GM12878 (cell line): ENCODE data around the gene ADAT3. TPM values are rescaled to one million over a fixed set of nuclear protein-coding genes. Genes with fewer than 3 reads are reported as not detected.

Experiments
- ATAC-seq: fragments of 200-7000 bp; cut with Tn5 transposase; 3 replicates; pipeline ENCODE4 v1.9.1; 2020; ENCODE audit warnings: mild to moderate bottlenecking, moderate library complexity
- BruUV-seq: library from RNA; stranded (reverse); fragments of 400-500 nt; replicated peaks from 2 replicates; lab custom pipeline; 2021; lab: Mats Ljungman, UMichigan
- CTCF ChIA-PET: fragments of 300-600 bp; sonication (Branson Sonifier 250); formaldehyde crosslinking; extraction: SDS; loops from one replicate; lab custom pipeline; 2021; ENCODE audit warnings: inconsistent platforms; lab: Yijun Ruan, JAX
- POLR2A ChIA-PET: fragments of 350-600 bp; formaldehyde crosslinking; extraction: SDS; loops from one replicate; lab custom pipeline; 2021; ENCODE audit warnings: inconsistent platforms; lab: Charles Lee
- RAD21 ChIA-PET: fragments of 300-600 bp; sonication (Branson Sonifier 250); formaldehyde crosslinking; loops from one replicate; lab custom pipeline; 2023; ENCODE audit warnings: antibody characterized with exemption; ENCODE audit not compliant: unreplicated experiment; lab: Charles Lee
- SMC1A ChIA-PET: fragments of 300-600 bp; sonication (Branson Sonifier 250); formaldehyde crosslinking; loops from one replicate; lab custom pipeline; 2023; ENCODE audit not compliant: unreplicated experiment, uncharacterized antibody; lab: Charles Lee
- DNase-seq: peaks from one replicate; pipeline ENCODE4 v3.0.0-alpha.2; 2011; ENCODE audit warnings: low read depth, low spot score
- FAIRE-seq: peaks from 3 replicates; lab custom pipeline; 2011; peaks lifted over from hg19 to GRCh38; lab: Jason Lieb, UNC
- H2AFZ ChIP-seq: 2 replicates; pipeline ENCODE4 v1.6.0; 2011; ENCODE audit warnings: low read depth, low read length, control low read depth; ENCODE audit not compliant: control insufficient read depth
- H3K27ac ChIP-seq: 2 replicates; pipeline ENCODE4 v1.5.1; 2011; ENCODE audit warnings: control low read depth; ENCODE audit not compliant: control insufficient read depth, insufficient read depth
- H3K27me3 ChIP-seq, 2 experiments: replicated peaks in 1 of 2; 2 replicates each; pipeline versions ENCODE4 v1.6.0 to v1.6.1; 2011; ENCODE audit warnings: low read length in 1 of 2; ENCODE audit not compliant: control insufficient read depth in 2 of 2, insufficient read depth in 2 of 2
- H3K36me3 ChIP-seq, 2 experiments: 2 replicates each; pipeline ENCODE4 v1.5.1; 2011; ENCODE audit warnings: low read length in 1 of 2; ENCODE audit not compliant: control insufficient read depth in 2 of 2, insufficient read depth in 2 of 2
- H3K4me1 ChIP-seq: 2 replicates; pipeline ENCODE4 v1.6.1; 2011; ENCODE audit warnings: mild to moderate bottlenecking, low read length, moderate library complexity, mixed read lengths; ENCODE audit not compliant: control insufficient read depth, insufficient read depth
- H3K4me2 ChIP-seq: 2 replicates; pipeline ENCODE4 v1.6.0; 2011; ENCODE audit warnings: control low read depth; ENCODE audit not compliant: control insufficient read depth, insufficient read depth
- H3K4me3 ChIP-seq: fragments of 200-600 bp; sonication (generic); 2 replicates; pipeline ENCODE4 v1.5.1; 2016
- H3K79me2 ChIP-seq: 2 replicates; pipeline ENCODE4 v1.6.0; 2011; ENCODE audit warnings: low read length; ENCODE audit not compliant: control insufficient read depth, insufficient read depth
- H3K9ac ChIP-seq: 2 replicates; pipeline ENCODE4 v1.8.0; 2011; ENCODE audit warnings: low read length, control low read depth, mixed read lengths; ENCODE audit not compliant: control insufficient read depth, insufficient read depth
- H3K9me3 ChIP-seq: replicated peaks from 3 replicates; pipeline ENCODE4 v1.5.1; 2011; ENCODE audit warnings: mild to moderate bottlenecking, low read length; ENCODE audit not compliant: control insufficient read depth, insufficient read depth
- H4K20me1 ChIP-seq: 2 replicates; pipeline ENCODE4 v1.6.0; 2011; ENCODE audit not compliant: control insufficient read depth, insufficient read depth
- EED ChIP-seq: sonication (generic); IDR thresholded peaks from 2 replicates; pipeline ENCODE4 v1.6.1; 2016; ENCODE audit warnings: antibody characterized with exemption, low read depth
- FOS ChIP-seq: IDR thresholded peaks from 3 replicates; pipeline ENCODE4 v1.6.1; 2011; ENCODE audit warnings: borderline replicate concordance; ENCODE audit not compliant: insufficient read length; ENCODE audit errors: extremely low read depth
- GABPA ChIP-seq: IDR thresholded peaks from 2 replicates; pipeline ENCODE4 v1.6.1; 2014; ENCODE audit warnings: antibody characterized with exemption, low read depth, mild to moderate bottlenecking, inconsistent platforms
- IKZF1 ChIP-seq: fragments of 450-650 bp; conservative IDR thresholded peaks from 2 replicates; pipeline ENCODE4 v1.6.1; 2017; ENCODE audit warnings: antibody characterized with exemption, mild to moderate bottlenecking
- NR2F1 ChIP-seq: fragments of 450-650 bp; conservative IDR thresholded peaks from 2 replicates; pipeline ENCODE4 v1.6.1; 2017; ENCODE audit warnings: mild to moderate bottlenecking
- POLR2A ChIP-seq: IDR thresholded peaks from 2 replicates; pipeline ENCODE4 v1.6.1; 2011; ENCODE audit warnings: low read depth, mild to moderate bottlenecking, low read length
- SIX5 ChIP-seq: IDR thresholded peaks from 2 replicates; pipeline ENCODE4 v1.6.1; 2011; ENCODE audit warnings: mild to moderate bottlenecking, low read depth, low read length, moderate library complexity; ENCODE audit not compliant: severe bottlenecking
- SUPT20H ChIP-seq: IDR thresholded peaks from 2 replicates; pipeline ENCODE4 v1.6.1; 2011; ENCODE audit warnings: low read depth, mild to moderate bottlenecking, low read length, moderate library complexity, borderline replicate concordance; ENCODE audit not compliant: control insufficient read depth
- WGBS: methylation state at CpG from one replicate; pipeline ENCODE4 v1.1.6; 2016; ENCODE audit warnings: low lambda C conversion rate; ENCODE audit not compliant: insufficient replicate concordance, insufficient coverage; ENCODE audit errors: missing lambda C conversion rate; 5-methylcytosine and 5-hydroxymethylcytosine counted together
- in situ Hi-C: fragments of 300-500 bp; cut with MboI; formaldehyde crosslinking; loops from 9 replicates; pipeline ENCODE4 v1.14.3; 2018; ENCODE audit warnings: mixed read lengths
- intact Hi-C: fragments of 100-400 bp; cut with micrococcal nuclease; formaldehyde crosslinking; loops from one replicate; pipeline ENCODE4 v1.14.2; 2022; ENCODE audit not compliant: unreplicated experiment
- polyA plus RNA-seq, 11 experiments: library from polyadenylated mRNA; depleted of rRNA in 4 of 11; unstranded in 6 of 11; stranded (reverse) in 5 of 11; fragments of >200 nt; fragmentation: Nextera tagmentation in 4 of 11; fragmentation: Illumina TruSeq in 1 of 11; extraction: Ambion mirVana in 4 of 11; extraction: Trizol in 1 of 11; gene quantifications; 1 replicate in 1 of 11; 2 replicates in 10 of 11; pipeline versions ENCODE4 v1.2.1 to v1.2.3, GENCODE V29; 2011 to 2016; ENCODE audit warnings: inconsistent platforms in 2 of 11, missing spikeins in 2 of 11, low read depth in 1 of 11
- total RNA-seq, 4 experiments: library from RNA; depleted of rRNA in 3 of 4; stranded (reverse); fragments of >200 nt in 3 of 4; fragmentation: Illumina TruSeq in 1 of 4; extraction: Trizol in 1 of 4; gene quantifications; 2 replicates each; pipeline versions ENCODE4 v1.2.1 to v1.2.3, GENCODE V29; 2013 to 2021
- TF ChIP-seq, protein P1 (sequence below): fragments of 450-650 bp; IDR thresholded peaks from 2 replicates; pipeline ENCODE4 v1.6.1; 2017; ENCODE audit warnings: borderline replicate concordance

ADAT3 gene
- total and polyA plus RNA-seq, 10 of the 15 experiments (the other 5 are each of a cell fraction or from before 2014, with no cell fraction given) = 0.27 to 11.8 (median 7.7) TPM; not detected in 3

DNA sequence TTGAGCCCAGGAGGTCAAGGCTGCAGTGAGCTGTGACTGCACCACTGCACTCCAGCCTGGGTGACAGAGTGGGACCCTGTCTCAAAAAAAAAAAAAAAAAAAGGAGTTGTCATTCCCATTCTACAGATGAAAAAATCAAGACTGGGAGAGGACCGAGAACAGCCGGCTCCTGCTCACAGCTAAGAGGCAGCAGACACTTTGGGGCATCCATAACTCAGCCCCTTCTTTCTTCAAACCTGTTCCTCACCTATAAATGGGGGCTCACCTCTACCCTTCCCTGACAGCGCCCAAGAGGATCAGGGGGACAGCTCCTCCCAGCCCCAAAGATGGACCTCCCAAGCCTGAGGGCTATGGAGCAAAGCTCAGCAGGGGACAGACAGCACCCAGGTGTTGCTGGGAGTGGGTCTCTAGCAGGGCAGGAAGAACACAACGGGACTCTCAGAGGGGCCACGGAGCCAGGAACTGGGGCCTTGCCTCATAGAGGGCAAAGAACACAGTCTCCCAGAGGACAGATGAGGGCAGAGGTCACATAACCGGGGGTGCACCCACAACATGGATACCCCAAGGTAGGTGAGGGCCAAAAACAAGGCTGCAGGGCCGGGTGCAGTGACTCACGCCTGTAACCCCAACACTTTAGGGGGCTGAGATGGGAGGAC, 38.4 kb upstream of the ADAT3 start:
- Histone ChIP-seq H3K27ac (no peak overlapping the region), H3K4me1 (peaks cover 5% of the 10 kb centered on the region; the same call in 1 of the 2 replicates), H3K79me2 (peaks cover 17% of the 10 kb centered on the region), H4K20me1 (no peaks in the 10 kb centered on the region), H2AFZ (no peak overlapping the region), H3K9ac (no peak overlapping the region), H3K36me3 (peaks cover 0 to 5% of the 10 kb centered on the region in 2 experiments; a peak in 3 of 4 replicates), H3K4me2 (no peak overlapping the region), H3K9me3 (no peaks in the 10 kb centered on the region), H3K4me3 (no peak overlapping the region), H3K27me3 (no peaks in the 10 kb centered on the region)
- FAIRE-seq = no peak
- no peak for DNase-seq
- ChIA-PET CTCF (interaction anchor here (0.7 to 1.7 kb wide), 6 partner anchors 8 to 63 kb away, joined by 3 to 4 read pairs (median 3); partner anchors contain the start of gene ABHD17A), RAD21 (interaction anchor here (0.9 kb wide), 1 partner anchor 10 kb away, joined by 4 read pairs; no protein-coding TSS in a partner anchor), POLR2A (interaction anchor here (0.6 kb wide), 2 partner anchors 63 to 79 kb away, joined by 3 to 4 read pairs; no protein-coding TSS in a partner anchor), SMC1A (interaction anchor here (1.3 kb wide), 1 partner anchor 61 kb away, joined by 5 read pairs; no protein-coding TSS in a partner anchor)
- in situ Hi-C loops (loop anchor here (25.0 kb wide), 1 partner anchor 1495 kb away; the partner anchor contains the start of gene NFIC), intact Hi-C loops (no loop called here)
- BruUV-seq = no TSS peak
- TF ChIP-seq SUPT20H (no peak), NR2F1 (no peak), EED (no peak), FOS (no peak), SIX5 (no peak), POLR2A (no peak), GABPA (no peak), IKZF1 (no peak)
- TF ChIP-seq, protein P1, sequence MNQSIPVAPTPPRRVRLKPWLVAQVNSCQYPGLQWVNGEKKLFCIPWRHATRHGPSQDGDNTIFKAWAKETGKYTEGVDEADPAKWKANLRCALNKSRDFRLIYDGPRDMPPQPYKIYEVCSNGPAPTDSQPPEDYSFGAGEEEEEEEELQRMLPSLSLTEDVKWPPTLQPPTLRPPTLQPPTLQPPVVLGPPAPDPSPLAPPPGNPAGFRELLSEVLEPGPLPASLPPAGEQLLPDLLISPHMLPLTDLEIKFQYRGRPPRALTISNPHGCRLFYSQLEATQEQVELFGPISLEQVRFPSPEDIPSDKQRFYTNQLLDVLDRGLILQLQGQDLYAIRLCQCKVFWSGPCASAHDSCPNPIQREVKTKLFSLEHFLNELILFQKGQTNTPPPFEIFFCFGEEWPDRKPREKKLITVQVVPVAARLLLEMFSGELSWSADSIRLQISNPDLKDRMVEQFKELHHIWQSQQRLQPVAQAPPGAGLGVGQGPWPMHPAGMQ = no peak
- ATAC-seq = no peak
- 86% methylated on average over 8 of the region's 8 CpGs for WGBS
